Psoas muscle (tissue), 8 donors: ENCODE data around the gene SCAMP5. TPM values are rescaled to one million over a fixed set of nuclear protein-coding genes. Genes with fewer than 3 reads are reported as not detected.

ENCODE experiments used
- ATAC-seq, 4 donors: fragments of 200-7000 bp; cut with Tn5 transposase; one replicate each; pipeline ENCODE4 v1.9.1; 2020; ENCODE audit warnings: moderate library complexity in 3 of 4, mild to moderate bottlenecking in 2 of 4
- DNase-seq, 2 donors: peaks; one replicate each; pipeline ENCODE4 v3.0.0-alpha.2; 2020
- H3K27ac ChIP-seq: fragments of 200-600 bp; one replicate; pipeline ENCODE4 v1.8.0; 2022
- H3K27me3 ChIP-seq, 3 donors: fragments of 200-600 bp in 1 of 3; one replicate each; pipeline versions ENCODE4 v1.6.1 to v1.8.0; 2013 to 2022; ENCODE audit warnings: low read length in 2 of 3, mild to moderate bottlenecking in 2 of 3, moderate library complexity in 1 of 3; ENCODE audit not compliant: insufficient read depth in 3 of 3
- H3K36me3 ChIP-seq, 2 donors: fragments of 200-600 bp in 1 of 2; one replicate each; pipeline versions ENCODE4 v1.6.1 to v1.8.0; 2013 to 2022; ENCODE audit warnings: low read depth in 1 of 2, mild to moderate bottlenecking in 1 of 2, moderate library complexity in 1 of 2; ENCODE audit not compliant: insufficient read depth in 1 of 2
- H3K4me1 ChIP-seq: fragments of 200-600 bp; one replicate; pipeline ENCODE4 v1.8.0; 2022
- H3K4me3 ChIP-seq: fragments of 200-600 bp; one replicate; pipeline ENCODE4 v1.8.0; 2022; ENCODE audit warnings: mild to moderate bottlenecking
- H3K9me3 ChIP-seq: fragments of 200-600 bp; one replicate; pipeline ENCODE4 v1.8.0; 2022
- CTCF ChIP-seq: fragments of 200-600 bp; IDR thresholded peaks from one replicate; pipeline ENCODE4 v1.8.0; 2022; ENCODE audit warnings: antibody characterized with exemption
- WGBS, 3 donors: extraction: QIAGEN DNeasy Blood & Tissue Kit; methylation state at CpG; one replicate each; pipeline versions ENCODE4 v1.1.6 to v1.1.7; 2013; 5-methylcytosine and 5-hydroxymethylcytosine counted together
- intact Hi-C, 2 donors: fragments of 100-400 bp; cut with DNase I; formaldehyde crosslinking; loops; one replicate each; pipeline versions ENCODE4 v1.11.0 to v1.14.2; 2022
- polyA plus RNA-seq, 3 donors: library from polyadenylated mRNA; stranded (reverse); fragments of 200-250 nt; gene quantifications; one replicate each; pipeline ENCODE4 v1.2.3, GENCODE V29; 2013
- total RNA-seq, 4 donors: library from RNA; stranded (reverse); fragmentation: NEBNext Ultra II Directional in 2 of 4; extraction: Animal tissue kit (Norgen Biotek cat#: 25700) in 2 of 4; gene quantifications; one replicate each; pipeline versions ENCODE4 v1.2.1 to v1.2.4, GENCODE V29; 2021 to 2023
- donor health status: healthy with polysubstance abuse.
- donor health status: DM: no; HTN: no; CAD: no; lungs with moderate emphysema.
- donor health status: Bipolar disorder and iron deficiency.
- donor health status: healthy.
- donor health status: DM: yes; HTN: yes; CAD: no.
- donor health status: DM: no; HTN: no; CAD: no.
- donor health status: DM: no; HTN: no; CAD: no.
- donor health status: DM: yes; HTN: yes; CAD: no.

SCAMP5 gene
- total and polyA plus RNA-seq, 7 donors: 0.03 to 6.3 (median 0.60) TPM; not detected in 1

GRCh38 chr15:75044258-75044878 lies 49.0 kb downstream of the SCAMP5 start:
- intact Hi-C loops: no loop called here

GRCh38 chr15:75045332-75046015 lies 50.1 kb downstream of the SCAMP5 start:
- WGBS, 3 donors: 89 to 94% (median 92%) methylated on average over 6 of the region's 6 CpGs
- peaks cover 0 to 6% of the 10 kb centered on the region in 2 donors for H3K36me3 ChIP-seq
- intact Hi-C loops: no loop called here
- H3K27ac ChIP-seq: peak overlapping the region; percentile 73
- H3K4me1 ChIP-seq: peaks cover 56% of the 10 kb centered on the region
- H3K9me3 ChIP-seq: no peaks in the 10 kb centered on the region
- TF ChIP-seq CTCF: no peak
- H3K4me3 ChIP-seq: no peak overlapping the region
- no peaks in the 10 kb centered on the region for H3K27me3 ChIP-seq
- DNase-seq: no peak
- ATAC-seq: no peak

More at GRCh38 chr15:75044258-75044878, 49.0 kb downstream of the SCAMP5 start:
- DNase-seq (no peak), ATAC-seq (no peak)
- peaks cover 0 to 6% of the 10 kb centered on the region in 2 donors for H3K36me3 ChIP-seq
- H3K9me3 ChIP-seq: no peaks in the 10 kb centered on the region
- 74 to 81% (median 77%) methylated on average over 14 of the region's 14 CpGs for WGBS, 3 donors
- peaks cover 49% of the 10 kb centered on the region for H3K4me1 ChIP-seq
- peak overlapping the region; percentile 4 for H3K4me3 ChIP-seq
- no peaks in the 10 kb centered on the region for H3K27me3 ChIP-seq
- no peak for TF ChIP-seq CTCF
- peak overlapping the region; percentile 73 for H3K27ac ChIP-seq

DNA sequence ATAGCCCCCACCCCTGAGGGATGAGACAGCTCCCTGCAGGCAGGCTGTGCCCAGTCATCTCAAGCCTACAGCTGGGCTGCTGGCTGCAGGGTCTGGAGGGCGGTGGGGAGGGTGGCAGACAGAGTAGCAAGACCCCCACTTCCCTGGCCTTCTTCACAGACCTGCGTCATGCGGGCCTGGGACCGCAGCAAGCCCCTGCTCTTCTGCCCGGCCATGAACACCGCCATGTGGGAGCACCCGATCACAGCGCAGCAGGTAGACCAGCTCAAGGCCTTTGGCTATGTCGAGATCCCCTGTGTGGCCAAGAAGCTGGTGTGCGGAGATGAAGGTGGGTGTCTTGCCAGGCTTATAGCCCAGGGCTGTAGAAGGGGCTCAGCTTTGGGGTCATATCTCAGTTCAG lies 53.0 kb downstream of the SCAMP5 start:
- intact Hi-C loops: no loop called here
- H3K36me3 ChIP-seq: no peaks in the 10 kb centered on the region
- DNase-seq: no peak

DNA sequence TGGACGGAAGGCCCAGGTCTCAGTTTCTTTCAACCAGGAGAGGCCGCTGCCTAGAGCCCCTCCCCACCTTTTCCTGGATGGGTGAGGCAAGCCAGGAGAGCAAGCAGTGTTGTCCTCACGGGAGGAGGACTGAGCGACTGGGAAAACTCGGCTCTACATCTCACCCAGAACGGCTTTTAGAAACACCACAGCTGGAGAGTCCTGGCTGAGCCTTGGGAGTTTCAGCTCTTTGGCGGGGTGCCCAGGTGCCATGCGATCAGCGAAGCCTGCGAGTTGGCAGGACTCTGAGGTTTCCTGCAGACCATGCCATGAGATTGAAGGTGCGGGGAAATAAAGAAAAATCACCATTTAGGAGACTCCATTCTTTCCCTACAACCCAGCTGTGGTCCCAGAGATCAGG lies 54.0 kb downstream of the SCAMP5 start:
- no peaks in the 10 kb centered on the region for H3K27me3 ChIP-seq
- no peak overlapping the region for H3K4me3 ChIP-seq
- TF ChIP-seq CTCF: no peak
- 24 to 33% (median 25%) methylated on average over 11 of the region's 11 CpGs for WGBS, 3 donors
- peaks cover 42% of the 10 kb centered on the region for H3K4me1 ChIP-seq
- ATAC-seq: peak; percentile 63 to 87 (median 79)
- no peaks in the 10 kb centered on the region for H3K9me3 ChIP-seq
- DNase-seq: peak; percentile 68 to 84
- intact Hi-C loops: no loop called here
- H3K36me3 ChIP-seq: no peaks in the 10 kb centered on the region
- no peak overlapping the region for H3K27ac ChIP-seq

More for the DNA sequence above, 53.0 kb downstream of the SCAMP5 start:
- no peak overlapping the region for H3K4me3 ChIP-seq
- ATAC-seq: no peak
- 97 to 98% (median 98%) methylated on average over 10 of the region's 10 CpGs for WGBS, 3 donors
- no peaks in the 10 kb centered on the region for H3K27me3 ChIP-seq
- TF ChIP-seq CTCF: no peak
- peaks cover 47% of the 10 kb centered on the region for H3K4me1 ChIP-seq
- peak overlapping the region; percentile 60 for H3K27ac ChIP-seq
- no peaks in the 10 kb centered on the region for H3K9me3 ChIP-seq
